Gastrocnemius medialis (tissue), 4 donors: Measurements from ENCODE around the gene UBE2J1. TPM values are rescaled to one million over a fixed set of nuclear protein-coding genes. Genes with fewer than 3 reads are reported as not detected.

Experiments used
- ATAC-seq, 2 donors: fragments of 150-250 bp; one replicate each; pipeline ENCODE4 v1.9.1; 2016
- DNase-seq, 2 donors: peaks; one replicate each; pipeline ENCODE4 v3.0.0-alpha.2; 2019
- H3K27ac ChIP-seq, 4 donors: fragments of 200-600 bp; sonication (generic); 1 replicate in 1 of 4; 2 replicates in 3 of 4; pipeline ENCODE4 v1.5.1; 2016 to 2018; ENCODE audit warnings: mild to moderate bottlenecking in 2 of 4, moderate library complexity in 1 of 4
- H3K27me3 ChIP-seq, 3 donors: fragments of 200-600 bp; sonication (generic) in 2 of 3; 1 replicate in 1 of 3; 2 replicates in 2 of 3; pipeline versions ENCODE4 v1.5.1 to v1.6.0; 2016 to 2019; ENCODE audit warnings: mild to moderate bottlenecking in 1 of 3, moderate library complexity in 1 of 3
- H3K36me3 ChIP-seq, 2 donors: fragments of 200-600 bp; sonication (generic) in 1 of 2; one replicate each; pipeline ENCODE4 v1.5.1; 2017 to 2018
- H3K4me1 ChIP-seq, 2 donors: fragments of 200-600 bp; sonication (generic) in 1 of 2; one replicate each; pipeline ENCODE4 v1.5.1; 2016 to 2017; ENCODE audit warnings: mild to moderate bottlenecking in 2 of 2
- H3K4me3 ChIP-seq, 4 donors: fragments of 200-600 bp; sonication (generic) in 3 of 4; 1 replicate in 1 of 4; 2 replicates in 3 of 4; pipeline ENCODE4 v1.5.1; 2016 to 2019; ENCODE audit warnings: mild to moderate bottlenecking in 2 of 4
- H3K9me3 ChIP-seq, 3 donors: fragments of 200-600 bp; sonication (generic) in 2 of 3; 1 replicate in 1 of 3; 2 replicates in 2 of 3; pipeline ENCODE4 v1.5.1; 2016 to 2019
- POLR2A ChIP-seq, 2 donors: fragments of 450-650 bp; IDR thresholded peaks; one replicate each; pipeline ENCODE4 v1.6.1; 2017; ENCODE audit warnings: antibody characterized with exemption in 2 of 2, mild to moderate bottlenecking in 2 of 2, moderate library complexity in 2 of 2
- in situ Hi-C, 4 donors: fragments of 200-750 bp; cut with MboI; loops; one replicate each; pipeline versions ENCODE4 v1.15.0 to v1.8.0; 2017; ENCODE audit warnings: low sequenced_read_pairs in 4 of 4
- intact Hi-C: fragments of 100-400 bp; cut with DNase I; formaldehyde crosslinking; loops from one replicate; pipeline ENCODE4 v1.15.1; 2023; ENCODE audit warnings: low total_unique reads
- total RNA-seq, 4 donors: library from RNA; depleted of rRNA; stranded (reverse); fragments of >200 nt; gene quantifications; one replicate each; pipeline versions ENCODE4 v1.1.0 to v1.2.3, GENCODE V29; 2016
- TF ChIP-seq, protein P1 (sequence below), 5 experiments: fragments of 450-650 bp in 3 of 5; fragments of 200-600 bp in 2 of 5; sonication (generic) in 2 of 5; IDR thresholded peaks in 4 of 5; conservative IDR thresholded peaks in 1 of 5; 1 replicate in 4 of 5; 2 replicates in 1 of 5; pipeline ENCODE4 v1.5.1; 2016 to 2019; ENCODE audit warnings: antibody characterized with exemption in 5 of 5, mild to moderate bottlenecking in 3 of 5, moderate library complexity in 3 of 5

Gene UBE2J1
- total RNA-seq, 4 donors from 2014 or later, result 10.5 to 15.1 (median 14.6) TPM

GRCh38 chr6:89356642-89357170, 4.2 kb upstream of the UBE2J1 start:
- peak overlapping the region in 2 of 4 donors; percentile 17 to 44 for H3K27ac ChIP-seq

GRCh38 chr6:89355511-89356194, 3.1 kb upstream of the UBE2J1 start:
- Histone ChIP-seq H3K36me3 (no peaks in the 10 kb centered on the region), H3K27me3 (no peaks in the 10 kb centered on the region), H3K27ac (no peak overlapping the region), H3K4me3 (no peak overlapping the region), H3K9me3 (no peaks in the 10 kb centered on the region), H3K4me1 (peaks cover 12 to 13% of the 10 kb centered on the region in 2 donors)
- in situ Hi-C loops (loop anchor here in 3 of 4 donors (25.0 kb wide), 2 partner anchors 268 to 368 kb away; partner anchors contain the start of gene PNRC1 (in 1 of the 3)), intact Hi-C loops (loop anchor here (10.0 kb wide), 1 partner anchor 211 kb away; the partner anchor contains the start of gene PM20D2)
- no peak for TF ChIP-seq POLR2A (IDR thresholded peaks at IDR 0.05)
- TF ChIP-seq, protein P1, sequence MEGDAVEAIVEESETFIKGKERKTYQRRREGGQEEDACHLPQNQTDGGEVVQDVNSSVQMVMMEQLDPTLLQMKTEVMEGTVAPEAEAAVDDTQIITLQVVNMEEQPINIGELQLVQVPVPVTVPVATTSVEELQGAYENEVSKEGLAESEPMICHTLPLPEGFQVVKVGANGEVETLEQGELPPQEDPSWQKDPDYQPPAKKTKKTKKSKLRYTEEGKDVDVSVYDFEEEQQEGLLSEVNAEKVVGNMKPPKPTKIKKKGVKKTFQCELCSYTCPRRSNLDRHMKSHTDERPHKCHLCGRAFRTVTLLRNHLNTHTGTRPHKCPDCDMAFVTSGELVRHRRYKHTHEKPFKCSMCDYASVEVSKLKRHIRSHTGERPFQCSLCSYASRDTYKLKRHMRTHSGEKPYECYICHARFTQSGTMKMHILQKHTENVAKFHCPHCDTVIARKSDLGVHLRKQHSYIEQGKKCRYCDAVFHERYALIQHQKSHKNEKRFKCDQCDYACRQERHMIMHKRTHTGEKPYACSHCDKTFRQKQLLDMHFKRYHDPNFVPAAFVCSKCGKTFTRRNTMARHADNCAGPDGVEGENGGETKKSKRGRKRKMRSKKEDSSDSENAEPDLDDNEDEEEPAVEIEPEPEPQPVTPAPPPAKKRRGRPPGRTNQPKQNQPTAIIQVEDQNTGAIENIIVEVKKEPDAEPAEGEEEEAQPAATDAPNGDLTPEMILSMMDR (IDR thresholded peaks at IDR 0.05 in 4 of 5, conservative IDR thresholded peaks at IDR 0.05 in 1 of 5), result no peak
- ATAC-seq (no peak), DNase-seq (no peak)

More at GRCh38 chr6:89356642-89357170, 4.2 kb upstream of the UBE2J1 start:
- Histone ChIP-seq H3K4me3 (no peak overlapping the region), H3K27me3 (no peaks in the 10 kb centered on the region), H3K9me3 (no peaks in the 10 kb centered on the region), H3K36me3 (no peaks in the 10 kb centered on the region), H3K4me1 (peaks cover 3 to 4% of the 10 kb centered on the region in 2 donors)
- ATAC-seq, result no peak
- intact Hi-C loops, result loop anchor here (10.0 kb wide), 1 partner anchor 212 kb away; the partner anchor contains the start of gene PM20D2
- in situ Hi-C loops, result loop anchor here in 3 of 4 donors (25.0 kb wide), 2 partner anchors 269 to 369 kb away; partner anchors contain the start of gene PNRC1 (in 1 of the 3)
- DNase-seq, result no peak
- TF ChIP-seq, protein P1 (IDR thresholded peaks at IDR 0.05 in 4 of 5, conservative IDR thresholded peaks at IDR 0.05 in 1 of 5), result no peak
- TF ChIP-seq POLR2A (IDR thresholded peaks at IDR 0.05), result no peak

DNA sequence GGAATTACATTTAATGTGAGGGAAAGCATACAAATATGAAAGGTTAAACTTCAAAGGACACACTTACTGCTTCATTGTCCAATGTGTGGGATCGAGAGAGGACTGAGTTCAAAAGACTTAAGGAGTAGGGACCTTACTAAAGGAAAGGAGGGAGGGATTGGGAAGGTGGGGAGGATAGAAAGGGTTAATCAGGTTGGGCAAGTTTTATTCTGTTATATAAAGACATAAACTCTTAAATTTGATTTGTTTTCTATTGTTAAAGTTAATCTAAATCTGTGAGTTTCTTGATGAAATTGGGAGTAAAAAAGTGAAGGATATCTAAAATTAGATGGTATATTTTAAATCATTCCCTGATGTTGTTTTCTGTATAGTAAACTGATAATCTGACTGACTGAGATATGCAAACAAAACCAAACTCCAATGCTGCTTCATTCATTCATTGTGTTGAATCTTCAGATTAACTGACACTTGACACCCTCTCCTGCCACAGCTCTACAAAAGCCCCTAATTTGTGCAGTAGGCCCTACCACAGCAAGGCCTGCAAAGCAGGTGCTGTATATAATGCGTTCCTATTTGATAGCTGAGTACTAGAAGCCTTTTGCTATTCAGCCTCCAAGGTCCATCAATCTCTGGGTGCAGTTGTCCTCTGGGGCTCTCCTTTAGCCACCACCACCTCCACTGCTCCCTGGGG, 1.3 kb upstream of the UBE2J1 start:
- Histone ChIP-seq H3K4me1 (peaks cover 25 to 31% of the 10 kb centered on the region in 2 donors), H3K36me3 (no peaks in the 10 kb centered on the region), H3K4me3 (no peak overlapping the region), H3K27ac (peak overlapping the region; percentile 92 to 100 (median 96)), H3K9me3 (no peaks in the 10 kb centered on the region), H3K27me3 (no peaks in the 10 kb centered on the region)
- in situ Hi-C loops (loop anchor here in 3 of 4 donors (25.0 kb wide), 2 partner anchors 267 to 367 kb away; partner anchors contain the start of gene PNRC1 (in 1 of the 3)), intact Hi-C loops (loop anchor here (2.0 to 10.0 kb wide), 3 partner anchors 55 to 317 kb away; partner anchors contain the start of gene PM20D2)
- no peak for TF ChIP-seq POLR2A (IDR thresholded peaks at IDR 0.05)
- TF ChIP-seq, protein P1 (IDR thresholded peaks at IDR 0.05 in 4 of 5, conservative IDR thresholded peaks at IDR 0.05 in 1 of 5), result no peak
- DNase-seq (no peak), ATAC-seq (no peak)

DNA sequence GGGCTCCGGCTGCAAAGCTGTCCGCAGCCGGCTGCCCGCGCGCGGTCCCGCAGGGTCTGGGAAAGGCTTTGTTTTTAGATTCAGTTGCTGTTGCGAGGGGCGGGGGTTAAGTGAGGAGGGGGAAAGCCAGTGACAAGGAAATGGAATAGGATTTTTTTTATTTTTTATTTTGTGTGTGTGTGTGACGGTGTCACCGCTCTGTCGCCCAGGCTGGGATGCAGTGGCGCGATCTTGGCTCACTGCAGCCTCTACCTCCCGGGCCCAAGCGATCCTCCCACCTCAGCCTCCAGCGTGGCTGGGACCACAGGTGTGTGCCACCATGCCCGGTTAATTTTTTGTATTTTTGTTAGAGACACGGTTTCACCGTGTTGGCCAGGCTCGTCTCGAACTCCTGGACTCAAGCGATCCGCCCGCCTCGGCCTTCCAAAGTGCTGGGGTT, 615 bp upstream of the UBE2J1 start:
- DNase-seq (no peak), ATAC-seq (no peak)
- H3K27me3 ChIP-seq, result no peaks in the 10 kb centered on the region
- TF ChIP-seq POLR2A (IDR thresholded peaks at IDR 0.05), result no peak
- TF ChIP-seq, protein P1 (IDR thresholded peaks at IDR 0.05 in 4 of 5, conservative IDR thresholded peaks at IDR 0.05 in 1 of 5), result no peak
- intact Hi-C loops (loop anchor here (2.0 to 10.0 kb wide), 3 partner anchors 54 to 316 kb away; partner anchors contain the start of gene PM20D2), in situ Hi-C loops (loop anchor here in 3 of 4 donors (25.0 kb wide), 2 partner anchors 266 to 366 kb away; partner anchors contain the start of gene PNRC1 (in 1 of the 3))
- H3K9me3 ChIP-seq, result no peaks in the 10 kb centered on the region
- H3K27ac ChIP-seq, result peak overlapping the region; percentile 92 to 100 (median 96)
- H3K36me3 ChIP-seq, result no peaks in the 10 kb centered on the region
- H3K4me3 ChIP-seq, result peak overlapping the region; percentile 70 to 95 (median 79)
- H3K4me1 ChIP-seq, result peaks cover 31 to 38% of the 10 kb centered on the region in 2 donors
